Putamen (tissue), 1 donor: ENCODE data around the gene RAB39B.

ENCODE experiments used
- DNase-seq: peaks from one replicate; pipeline ENCODE4 v3.0.0-alpha.2; 2016; ENCODE audit warnings: low spot score

Gene RAB39B

DNA sequence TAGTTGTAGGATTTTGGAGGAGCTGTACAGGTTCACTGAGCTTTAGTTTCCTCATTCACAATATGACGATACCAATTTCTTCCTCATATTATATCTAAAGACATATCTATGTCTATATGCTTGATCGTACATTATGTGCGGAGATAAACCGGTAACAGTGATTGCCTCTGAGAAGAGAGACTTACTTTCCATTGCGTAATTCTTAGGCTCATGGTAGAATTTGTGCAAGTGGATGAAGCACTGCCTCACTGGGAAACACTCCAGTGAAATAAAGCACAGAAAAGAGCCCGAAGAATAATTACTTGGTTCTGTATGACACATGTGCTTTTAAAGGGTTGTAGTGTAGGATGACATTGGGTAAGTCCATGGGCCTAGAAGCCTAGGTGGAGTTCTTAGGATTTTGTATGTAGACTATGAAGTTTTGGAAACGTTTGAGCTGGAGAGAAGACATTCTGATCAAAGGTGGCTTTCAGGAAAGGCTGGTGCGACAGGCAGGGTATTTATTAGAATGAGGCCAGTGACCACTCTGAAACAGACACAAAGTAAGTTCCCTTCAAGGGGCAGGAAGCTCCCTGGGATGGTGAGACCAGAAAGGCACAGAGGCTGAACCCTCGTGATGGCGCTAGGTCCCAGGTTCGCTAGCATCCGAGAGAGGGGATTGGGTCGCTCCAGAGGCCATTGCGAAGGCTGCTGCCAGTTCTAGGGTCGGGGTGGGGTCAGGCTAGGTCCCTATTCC is 48.7 kb downstream of the RAB39B start:
- DNase-seq = peak; percentile 0

DNA sequence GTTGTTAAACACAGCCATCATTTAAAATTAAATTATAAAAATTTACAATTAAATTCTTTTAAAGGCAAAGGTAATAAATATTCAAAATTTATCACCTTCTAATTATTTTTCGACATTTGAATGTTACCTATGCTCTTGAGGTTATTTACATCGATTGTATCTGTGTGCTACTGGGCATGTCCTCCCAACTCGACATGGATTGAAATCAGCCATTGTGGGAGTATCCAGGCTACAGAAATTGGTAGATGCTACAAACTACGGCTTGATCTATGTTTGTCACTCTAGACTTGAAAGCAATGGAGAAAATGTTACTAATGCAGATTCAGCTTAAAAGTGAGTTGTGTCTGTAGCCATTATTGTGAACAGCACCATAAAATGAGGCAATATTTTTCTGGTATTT is 50.6 kb downstream of the RAB39B start:
- no peak for DNase-seq

DNA sequence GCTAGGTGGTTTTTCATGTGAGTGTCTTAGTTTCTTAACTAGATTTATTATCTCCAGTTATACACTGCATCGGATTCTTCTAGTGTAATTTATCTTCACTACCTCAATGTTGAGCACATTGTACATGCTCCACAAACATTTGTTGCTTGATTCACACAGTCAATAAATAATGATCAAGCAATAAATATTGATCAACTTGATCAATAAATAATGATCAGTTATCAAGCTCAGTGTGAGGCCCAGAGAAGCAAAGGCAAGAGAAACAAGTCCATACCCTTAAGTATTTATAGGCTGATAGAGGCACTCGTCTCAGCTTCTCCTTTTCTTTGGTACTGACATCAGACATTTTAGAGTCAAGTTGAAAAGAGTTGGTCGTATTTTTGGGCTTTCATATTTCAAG is 53.1 kb downstream of the RAB39B start:
- no peak for DNase-seq
